BJ (cell line): ENCODE data around the gene RAD51AP2. TPM values are rescaled to one million over a fixed set of nuclear protein-coding genes. Genes with fewer than 3 reads are reported as not detected.

Source experiments
- CTCF ChIA-PET: fragments of 350-600 bp; formaldehyde crosslinking; extraction: SDS; loops from one replicate; lab custom pipeline; 2021; ENCODE audit warnings: antibody characterized with exemption, inconsistent platforms; lab: Yijun Ruan, JAX
- POLR2A ChIA-PET: fragments of 300-600 bp; sonication (Branson Sonifier 250); formaldehyde crosslinking; extraction: SDS; loops from one replicate; lab custom pipeline; 2021; ENCODE audit warnings: antibody characterized with exemption; lab: Charles Lee
- DNase-seq: peaks from one replicate; pipeline ENCODE4 v3.0.0-alpha.2; 2011; ENCODE audit warnings: low read depth
- H3K27me3 ChIP-seq: 2 replicates; pipeline ENCODE4 v1.6.0; 2011; ENCODE audit warnings: low read length; ENCODE audit not compliant: control insufficient read depth, insufficient read depth
- H3K36me3 ChIP-seq: 2 replicates; pipeline ENCODE4 v1.5.1; 2011; ENCODE audit warnings: low read length; ENCODE audit not compliant: control insufficient read depth, insufficient read depth
- H3K4me3 ChIP-seq: 2 replicates; pipeline ENCODE4 v1.5.1; 2011; ENCODE audit warnings: low read depth, mild to moderate bottlenecking, control low read depth, low read length
- polyA plus RNA-seq: library from polyadenylated mRNA; depleted of rRNA; stranded (reverse); fragments of >200 nt; gene quantifications from 2 replicates; pipeline ENCODE4 v1.2.3, GENCODE V29; 2011
- TF ChIP-seq, protein P1 (sequence below): IDR thresholded peaks from 2 replicates; pipeline ENCODE4 v1.5.1; 2011; ENCODE audit warnings: low read depth, mild to moderate bottlenecking, control low read depth, inconsistent platforms, low read length, moderate library complexity; ENCODE audit not compliant: insufficient read depth

Gene RAD51AP2
- polyA plus RNA-seq, 1 experiment = not detected

GRCh38 chr2:17482651-17483050 is 35.6 kb downstream of the RAD51AP2 start:
- Histone ChIP-seq H3K27me3 (no peaks in the 10 kb centered on the region), H3K36me3 (no peaks in the 10 kb centered on the region), H3K4me3 (no peak overlapping the region)
- POLR2A ChIA-PET = no interaction called here
- TF ChIP-seq, protein P1, sequence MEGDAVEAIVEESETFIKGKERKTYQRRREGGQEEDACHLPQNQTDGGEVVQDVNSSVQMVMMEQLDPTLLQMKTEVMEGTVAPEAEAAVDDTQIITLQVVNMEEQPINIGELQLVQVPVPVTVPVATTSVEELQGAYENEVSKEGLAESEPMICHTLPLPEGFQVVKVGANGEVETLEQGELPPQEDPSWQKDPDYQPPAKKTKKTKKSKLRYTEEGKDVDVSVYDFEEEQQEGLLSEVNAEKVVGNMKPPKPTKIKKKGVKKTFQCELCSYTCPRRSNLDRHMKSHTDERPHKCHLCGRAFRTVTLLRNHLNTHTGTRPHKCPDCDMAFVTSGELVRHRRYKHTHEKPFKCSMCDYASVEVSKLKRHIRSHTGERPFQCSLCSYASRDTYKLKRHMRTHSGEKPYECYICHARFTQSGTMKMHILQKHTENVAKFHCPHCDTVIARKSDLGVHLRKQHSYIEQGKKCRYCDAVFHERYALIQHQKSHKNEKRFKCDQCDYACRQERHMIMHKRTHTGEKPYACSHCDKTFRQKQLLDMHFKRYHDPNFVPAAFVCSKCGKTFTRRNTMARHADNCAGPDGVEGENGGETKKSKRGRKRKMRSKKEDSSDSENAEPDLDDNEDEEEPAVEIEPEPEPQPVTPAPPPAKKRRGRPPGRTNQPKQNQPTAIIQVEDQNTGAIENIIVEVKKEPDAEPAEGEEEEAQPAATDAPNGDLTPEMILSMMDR = no peak
- CTCF ChIA-PET = no interaction called here
- no peak for DNase-seq

DNA sequence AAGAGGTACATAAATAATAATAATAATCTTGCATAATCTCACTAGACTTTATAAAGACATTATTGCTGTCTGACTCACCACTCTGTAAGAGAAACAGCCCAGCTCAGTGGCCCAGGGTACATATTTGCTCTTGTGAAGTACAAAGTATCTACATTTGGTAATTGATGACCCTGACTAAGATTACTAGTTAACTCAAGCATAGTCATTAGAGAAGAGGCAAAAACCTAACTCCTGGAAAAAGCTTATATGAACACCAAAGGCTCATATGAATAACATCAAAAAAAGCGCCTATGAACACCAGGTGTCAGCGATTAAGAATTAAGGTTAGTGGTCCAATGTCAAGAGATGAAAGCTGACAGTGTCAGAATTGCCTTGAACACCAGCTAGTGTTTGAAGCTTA is 38.4 kb downstream of the RAD51AP2 start:
- Histone ChIP-seq H3K36me3 (no peaks in the 10 kb centered on the region), H3K4me3 (no peak overlapping the region), H3K27me3 (no peaks in the 10 kb centered on the region)
- TF ChIP-seq, protein P1 = no peak
- POLR2A ChIA-PET = no interaction called here
- no peak for DNase-seq
- CTCF ChIA-PET = no interaction called here

DNA sequence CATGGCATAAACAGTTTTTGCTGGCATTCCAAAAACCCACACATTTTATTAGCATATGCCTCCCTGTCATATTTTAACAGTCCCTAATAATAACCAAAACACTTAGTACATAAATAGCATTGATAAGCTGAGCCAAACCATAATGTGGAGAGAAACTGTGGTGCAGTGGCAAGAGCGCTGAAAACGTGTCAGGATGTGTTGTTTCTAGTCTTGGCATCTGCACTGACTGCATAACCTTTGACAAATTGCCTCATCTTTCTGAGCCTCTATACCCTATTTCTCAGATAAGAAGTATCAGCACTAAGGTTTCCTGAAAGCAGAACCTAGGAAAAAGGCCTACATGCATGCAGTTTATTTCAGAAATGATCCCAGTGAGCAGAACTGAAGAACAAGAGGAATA is 41.4 kb downstream of the RAD51AP2 start:
- Histone ChIP-seq H3K27me3 (no peaks in the 10 kb centered on the region), H3K4me3 (no peak overlapping the region), H3K36me3 (no peaks in the 10 kb centered on the region)
- POLR2A ChIA-PET = no interaction called here
- CTCF ChIA-PET = no interaction called here
- TF ChIP-seq, protein P1 = no peak
- no peak for DNase-seq

GRCh38 chr2:17476064-17476463 is 42.2 kb downstream of the RAD51AP2 start:
- Histone ChIP-seq H3K27me3 (no peaks in the 10 kb centered on the region), H3K4me3 (no peak overlapping the region), H3K36me3 (no peaks in the 10 kb centered on the region)
- DNase-seq = no peak
- POLR2A ChIA-PET = no interaction called here
- TF ChIP-seq, protein P1 = no peak
- CTCF ChIA-PET = no interaction called here

- no peak overlapping the region for H3K4me3 ChIP-seq
- CTCF ChIA-PET = no interaction called here
- no peaks in the 10 kb centered on the region for H3K36me3 ChIP-seq
- DNase-seq = no peak
- H3K27me3 ChIP-seq = no peaks in the 10 kb centered on the region
- POLR2A ChIA-PET = no interaction called here
- TF ChIP-seq, protein P1 = no peak
Observed at GRCh38 chr2:17475286-17475685, 43.0 kb downstream of the RAD51AP2 start.
